K562 (cell line): ENCODE results near the gene RALB. TPM values are rescaled to one million over a fixed set of nuclear protein-coding genes. Genes with fewer than 3 reads are reported as not detected.
A peak's percentile ranks its signal among the peaks of the same experiment; 100 is the strongest.

Experiments
- BCL6 ChIP-seq: fragments of 250-450 bp; sonication (Bioruptor Pico); IDR thresholded peaks from 2 replicates; pipeline ENCODE4 v1.4.0; 2020
- FOXK1 ChIP-seq: sonication (generic); formaldehyde crosslinking; IDR thresholded peaks from 2 replicates; pipeline ENCODE4 v1.8.0; 2022; ENCODE audit warnings: missing genetic modification reagents, mild to moderate bottlenecking, borderline replicate concordance
- GTF2F1 ChIP-seq: IDR thresholded peaks from 2 replicates; pipeline ENCODE4 v1.6.1; 2011; ENCODE audit warnings: low read depth, low read length, improper control_type of control experiment
- KLF13 ChIP-seq: fragments of 450-650 bp; IDR thresholded peaks from 2 replicates; pipeline ENCODE4 v1.6.1; 2016; ENCODE audit warnings: missing genetic modification characterization, low read depth, mild to moderate bottlenecking, missing compliant biosample characterization, moderate library complexity, borderline replicate concordance
- MIER1 ChIP-seq: fragments of 450-650 bp; IDR thresholded peaks from 2 replicates; pipeline ENCODE4 v1.6.1; 2016; ENCODE audit warnings: antibody characterized with exemption, mild to moderate bottlenecking, low read depth
- MNT ChIP-seq, 2 experiments: fragments of 450-650 bp; conservative IDR thresholded peaks; 2 replicates each; pipeline ENCODE4 v1.6.1; 2017; ENCODE audit warnings: mild to moderate bottlenecking in 2 of 2, moderate library complexity in 2 of 2
- MTA1 ChIP-seq: fragments of 450-650 bp; IDR thresholded peaks from 2 replicates; pipeline ENCODE4 v1.6.1; 2017; ENCODE audit warnings: borderline replicate concordance
- PHB2 ChIP-seq: fragments of 450-650 bp; IDR thresholded peaks from 2 replicates; pipeline ENCODE4 v1.6.1; 2017; ENCODE audit warnings: low read depth
- PRMT5 ChIP-seq: sonication (generic); formaldehyde crosslinking; IDR thresholded peaks from 2 replicates; pipeline ENCODE4 v1.5.0; 2020; ENCODE audit warnings: missing genetic modification reagents
- TFAP4 ChIP-seq: sonication (generic); formaldehyde crosslinking; IDR thresholded peaks from 2 replicates; pipeline ENCODE4 v1.8.0; 2022; ENCODE audit warnings: missing genetic modification reagents, mild to moderate bottlenecking, moderate library complexity, borderline replicate concordance
- ZBED1 ChIP-seq: IDR thresholded peaks from 2 replicates; pipeline ENCODE4 v1.6.1; 2014
- ZBTB17 ChIP-seq: fragments of 450-650 bp; formaldehyde crosslinking; IDR thresholded peaks from 2 replicates; pipeline ENCODE4 v1.4.0; 2020; ENCODE audit warnings: mild to moderate bottlenecking
- ZNF282 ChIP-seq: sonication (generic); formaldehyde crosslinking; IDR thresholded peaks from 2 replicates; pipeline ENCODE4 v1.8.1; 2023; ENCODE audit warnings: missing genetic modification reagents
- ZNF609 ChIP-seq: sonication (generic); formaldehyde crosslinking; IDR thresholded peaks from 2 replicates; pipeline ENCODE4 v1.8.1; 2023; ENCODE audit warnings: missing genetic modification reagents, mild to moderate bottlenecking, borderline replicate concordance
- ZNF707 ChIP-seq: fragments of 250-450 bp; sonication (Bioruptor Pico); conservative IDR thresholded peaks from 2 replicates; pipeline ENCODE4 v1.8.0; 2022; ENCODE audit warnings: inconsistent platforms, mild to moderate bottlenecking, moderate library complexity
- ZNF717 ChIP-seq: fragments of 250-450 bp; sonication (Bioruptor Pico); IDR thresholded peaks from 2 replicates; pipeline ENCODE4 v1.5.0; 2021
- ZNF75A ChIP-seq: fragments of 450-650 bp; formaldehyde crosslinking; IDR thresholded peaks from 2 replicates; pipeline ENCODE4 v1.4.0; 2020; ENCODE audit warnings: mild to moderate bottlenecking
- ZSCAN32 ChIP-seq: fragments of 450-650 bp; formaldehyde crosslinking; IDR thresholded peaks from 2 replicates; pipeline ENCODE4 v1.4.0; 2020; ENCODE audit warnings: mild to moderate bottlenecking, moderate library complexity
- polyA plus RNA-seq, 8 experiments: library from polyadenylated mRNA; depleted of rRNA in 4 of 8; stranded (reverse) in 5 of 8; unstranded in 3 of 8; fragments of >200 nt; fragmentation: Nextera tagmentation in 2 of 8; fragmentation: Illumina TruSeq in 1 of 8; extraction: Ambion mirVana in 2 of 8; extraction: Trizol in 1 of 8; gene quantifications; 2 replicates each; pipeline versions ENCODE4 v1.2.1 to v1.2.3, GENCODE V29; 2011 to 2014; ENCODE audit warnings: inconsistent platforms in 1 of 8, missing spikeins in 1 of 8
- total RNA-seq, 7 experiments: library from RNA; depleted of rRNA in 6 of 7; stranded (reverse); fragments of >200 nt in 6 of 7; fragmentation: Illumina TruSeq in 2 of 7; extraction: Trizol in 2 of 7; gene quantifications; 2 replicates each; pipeline versions ENCODE4 v1.2.1 to v1.2.3, GENCODE V29; 2011 to 2021; ENCODE audit warnings: low replicate concordance in 1 of 7
- TF ChIP-seq, protein P1 (sequence below): fragments of 450-650 bp; conservative IDR thresholded peaks from 2 replicates; pipeline ENCODE4 v1.6.1; 2016; ENCODE audit warnings: missing genetic modification characterization, low read depth, mild to moderate bottlenecking, control low read depth, missing compliant biosample characterization

RALB gene
- total and polyA plus RNA-seq, 9 of the 15 experiments (the other 6 are each of a cell fraction or from before 2014, with no cell fraction given), result 14.8 to 65.6 (median 38.4) TPM

DNA sequence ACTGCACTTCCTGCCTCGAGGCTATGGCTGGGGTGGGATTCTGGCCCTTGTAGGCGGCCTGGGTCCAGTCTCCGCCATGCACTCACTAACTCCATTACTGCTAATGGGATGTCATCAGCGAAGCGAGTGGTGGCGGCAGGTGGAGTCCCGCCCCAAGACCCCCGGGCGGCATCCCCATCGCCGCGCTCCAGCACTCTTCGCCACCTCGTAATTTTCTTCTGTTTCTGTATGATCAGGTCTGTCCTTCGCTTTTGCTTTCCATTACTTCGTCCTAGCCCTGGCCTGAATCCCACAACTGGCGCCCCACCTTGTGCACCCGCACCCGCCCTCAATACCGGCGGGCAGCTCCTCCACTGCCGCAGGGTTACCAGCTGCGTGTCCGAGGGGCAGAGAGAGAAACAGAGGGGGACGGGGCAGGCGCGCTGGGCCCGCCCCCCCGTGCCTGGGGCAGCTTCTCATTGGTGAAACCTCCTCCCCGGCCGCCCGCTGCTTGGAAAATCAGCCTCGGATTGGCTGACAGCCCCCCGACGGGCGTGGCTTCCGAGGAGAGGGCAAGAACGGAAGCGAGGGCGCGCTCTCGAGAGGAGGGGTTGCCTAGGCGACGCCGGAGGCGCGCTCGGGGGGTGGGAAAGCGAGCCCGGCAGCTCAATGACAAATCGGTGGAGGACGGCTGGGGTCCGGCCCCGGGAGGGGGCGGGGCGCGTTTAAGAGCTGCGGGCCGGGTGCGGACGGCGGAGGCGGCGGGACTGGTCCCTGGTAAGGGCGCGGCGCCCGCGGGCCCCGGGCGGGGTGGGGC, at the start of gene RALB (continued):
- TF ChIP-seq ZNF609, result no peak
- TF ChIP-seq ZNF75A (CRISPR knock-in tag), result no peak
- no peak for TF ChIP-seq PRMT5 (CRISPR knock-in tag)
- TF ChIP-seq ZBED1, result no peak
- TF ChIP-seq ZSCAN32, result no peak
- no peak for TF ChIP-seq PHB2
- TF ChIP-seq TFAP4 (CRISPR knock-in tag), result peak; percentile 91
- no peak for TF ChIP-seq KLF13 (tag)
- TF ChIP-seq ZNF707 (CRISPR knock-in tag), result no peak
- no peak for TF ChIP-seq MTA1
- TF ChIP-seq ZNF717 (CRISPR knock-in tag), result no peak
- TF ChIP-seq ZBTB17, result no peak
- TF ChIP-seq, protein P1, sequence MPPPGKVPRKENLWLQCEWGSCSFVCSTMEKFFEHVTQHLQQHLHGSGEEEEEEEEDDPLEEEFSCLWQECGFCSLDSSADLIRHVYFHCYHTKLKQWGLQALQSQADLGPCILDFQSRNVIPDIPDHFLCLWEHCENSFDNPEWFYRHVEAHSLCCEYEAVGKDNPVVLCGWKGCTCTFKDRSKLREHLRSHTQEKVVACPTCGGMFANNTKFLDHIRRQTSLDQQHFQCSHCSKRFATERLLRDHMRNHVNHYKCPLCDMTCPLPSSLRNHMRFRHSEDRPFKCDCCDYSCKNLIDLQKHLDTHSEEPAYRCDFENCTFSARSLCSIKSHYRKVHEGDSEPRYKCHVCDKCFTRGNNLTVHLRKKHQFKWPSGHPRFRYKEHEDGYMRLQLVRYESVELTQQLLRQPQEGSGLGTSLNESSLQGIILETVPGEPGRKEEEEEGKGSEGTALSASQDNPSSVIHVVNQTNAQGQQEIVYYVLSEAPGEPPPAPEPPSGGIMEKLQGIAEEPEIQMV (tag), result no peak
- peak in 1 of 2 experiments; percentile 31; a peak in 2 of 4 replicates for TF ChIP-seq MNT (conservative IDR thresholded peaks at IDR 0.05)
- TF ChIP-seq FOXK1 (CRISPR knock-in tag), result no peak
- no peak for TF ChIP-seq ZNF282 (CRISPR knock-in tag)
- TF ChIP-seq BCL6 (CRISPR knock-in tag), result no peak
- no peak; the same call in 1 of the 2 replicates for TF ChIP-seq MIER1
- TF ChIP-seq GTF2F1, result no peak
